Activated CD4-positive, alpha-beta T cell treated with anti-CD3 and anti-CD28 coated beads, Interleukin-2, amount 50 U/mL, for 1 hour (primary cell): ENCODE measurements around the gene SAMD3.
"Not testable (repeated sequence)": the region's sequence is repeated elsewhere in the genome, so short reads cannot be mapped to it uniquely, and the experiment has no call there.

ENCODE experiments used
- DNase-seq: peaks from one replicate; pipeline ENCODE4 v3.0.0-alpha.2; 2020

SAMD3 gene

GRCh38 chr6:130170160-130170559, 52.6 kb downstream of the SAMD3 start:
- DNase-seq = not testable (repeated sequence)

- no peak for DNase-seq
These were observed 55.1 kb downstream of the SAMD3 start for GRCh38 chr6:130167655-130168054.

GRCh38 chr6:130164251-130164650, 58.5 kb downstream of the SAMD3 start:
- DNase-seq = no peak

GRCh38 chr6:130163266-130163665, 59.5 kb downstream of the SAMD3 start:
- DNase-seq = no peak

- DNase-seq = no peak
These were observed 60.3 kb downstream of the SAMD3 start for GRCh38 chr6:130162421-130162820.

- no peak for DNase-seq
These were observed 60.9 kb downstream of the SAMD3 start for GRCh38 chr6:130161683-130162404.

GRCh38 chr6:130159956-130160355, 62.8 kb downstream of the SAMD3 start:
- DNase-seq = no peak

GRCh38 chr6:130158548-130158947, 64.2 kb downstream of the SAMD3 start:
- no peak for DNase-seq

GRCh38 chr6:130158056-130158455, 64.7 kb downstream of the SAMD3 start:
- no peak for DNase-seq

- DNase-seq = no peak
These were observed 65.8 kb downstream of the SAMD3 start for GRCh38 chr6:130156908-130157307.

GRCh38 chr6:130152908-130153510, 69.7 kb downstream of the SAMD3 start:
- no peak for DNase-seq

- DNase-seq = no peak
These were observed 71.8 kb downstream of the SAMD3 start for GRCh38 chr6:130150906-130151305.

- DNase-seq = not testable (repeated sequence)
These were observed 73.7 kb downstream of the SAMD3 start for GRCh38 chr6:130149016-130149415.

GRCh38 chr6:130148181-130148580, 74.6 kb downstream of the SAMD3 start:
- DNase-seq = no peak

- DNase-seq = no peak
These were observed 75.6 kb downstream of the SAMD3 start for GRCh38 chr6:130147111-130147510.

- no peak for DNase-seq
These were observed 79.0 kb downstream of the SAMD3 start for GRCh38 chr6:130143709-130144108.

GRCh38 chr6:130140084-130140483, 82.7 kb downstream of the SAMD3 start:
- DNase-seq = no peak

GRCh38 chr6:130138909-130139242, 83.9 kb downstream of the SAMD3 start:
- no peak for DNase-seq

GRCh38 chr6:130138116-130138908, 84.4 kb downstream of the SAMD3 start:
- no peak for DNase-seq

GRCh38 chr6:130136798-130137197, 86.0 kb downstream of the SAMD3 start:
- DNase-seq = no peak

- no peak for DNase-seq
These were observed 88.2 kb downstream of the SAMD3 start for GRCh38 chr6:130134582-130134981.

- peak; percentile 29 for DNase-seq
These were observed 90.5 kb downstream of the SAMD3 start for GRCh38 chr6:130132286-130132701.

- no peak for DNase-seq
These were observed 92.9 kb downstream of the SAMD3 start for GRCh38 chr6:130129762-130130246.

GRCh38 chr6:130128326-130128725, 94.4 kb downstream of the SAMD3 start:
- DNase-seq = no peak
